Cardiac fibroblast (primary cell): Measurements from ENCODE around the gene CDC25C.

Source experiments
- DNase-seq, 2 donors: peaks; one replicate each; pipeline versions ENCODE4 v3.0.0 to v3.0.0-alpha.2; 2010; ENCODE audit warnings: low read depth in 2 of 2
- H3K4me3 ChIP-seq, 2 donors: replicated peaks in 1 of 2; 1 replicate in 1 of 2; 2 replicates in 1 of 2; pipeline ENCODE4 v1.5.1; 2011; ENCODE audit warnings: low read depth in 2 of 2, low read length in 2 of 2, mild to moderate bottlenecking in 2 of 2, moderate library complexity in 1 of 2
- TF ChIP-seq, protein P1 (sequence below): IDR thresholded peaks from one replicate; pipeline ENCODE4 v1.5.1; 2011; ENCODE audit warnings: low read depth, mild to moderate bottlenecking, low read length, inconsistent platforms

CDC25C gene

GRCh38 chr5:138240650-138241385, 90.8 kb downstream of the CDC25C start:
- no peak overlapping the region for H3K4me3 ChIP-seq
- TF ChIP-seq, protein P1, sequence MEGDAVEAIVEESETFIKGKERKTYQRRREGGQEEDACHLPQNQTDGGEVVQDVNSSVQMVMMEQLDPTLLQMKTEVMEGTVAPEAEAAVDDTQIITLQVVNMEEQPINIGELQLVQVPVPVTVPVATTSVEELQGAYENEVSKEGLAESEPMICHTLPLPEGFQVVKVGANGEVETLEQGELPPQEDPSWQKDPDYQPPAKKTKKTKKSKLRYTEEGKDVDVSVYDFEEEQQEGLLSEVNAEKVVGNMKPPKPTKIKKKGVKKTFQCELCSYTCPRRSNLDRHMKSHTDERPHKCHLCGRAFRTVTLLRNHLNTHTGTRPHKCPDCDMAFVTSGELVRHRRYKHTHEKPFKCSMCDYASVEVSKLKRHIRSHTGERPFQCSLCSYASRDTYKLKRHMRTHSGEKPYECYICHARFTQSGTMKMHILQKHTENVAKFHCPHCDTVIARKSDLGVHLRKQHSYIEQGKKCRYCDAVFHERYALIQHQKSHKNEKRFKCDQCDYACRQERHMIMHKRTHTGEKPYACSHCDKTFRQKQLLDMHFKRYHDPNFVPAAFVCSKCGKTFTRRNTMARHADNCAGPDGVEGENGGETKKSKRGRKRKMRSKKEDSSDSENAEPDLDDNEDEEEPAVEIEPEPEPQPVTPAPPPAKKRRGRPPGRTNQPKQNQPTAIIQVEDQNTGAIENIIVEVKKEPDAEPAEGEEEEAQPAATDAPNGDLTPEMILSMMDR, result no peak
- no peak for DNase-seq

GRCh38 chr5:138238034-138238433, 93.6 kb downstream of the CDC25C start:
- TF ChIP-seq, protein P1, result no peak
- no peak for DNase-seq
- no peak overlapping the region for H3K4me3 ChIP-seq
